DND-41 (cell line): Measurements from ENCODE around the gene TMEM39A.

Source experiments
- CTCF ChIP-seq: IDR thresholded peaks from 2 replicates; pipeline ENCODE4 v1.5.1; 2012; ENCODE audit warnings: borderline replicate concordance, low read length, moderate library complexity, mild to moderate bottlenecking; ENCODE audit not compliant: poor library complexity, severe bottlenecking; ENCODE audit errors: extremely low read depth
- EZH2 ChIP-seq: IDR thresholded peaks from 3 replicates; pipeline ENCODE4 v1.6.1; 2012; ENCODE audit warnings: borderline replicate concordance, low read depth, mild to moderate bottlenecking, moderate library complexity, low read length, inconsistent platforms; ENCODE audit not compliant: severe bottlenecking

GRCh38 chr3:119400466-119400865, 62.9 kb downstream of the TMEM39A start:
- TF ChIP-seq CTCF = no peak
- no peak for TF ChIP-seq EZH2
